ENCODE data around the gene RAP2A.

Gene RAP2A

DNA sequence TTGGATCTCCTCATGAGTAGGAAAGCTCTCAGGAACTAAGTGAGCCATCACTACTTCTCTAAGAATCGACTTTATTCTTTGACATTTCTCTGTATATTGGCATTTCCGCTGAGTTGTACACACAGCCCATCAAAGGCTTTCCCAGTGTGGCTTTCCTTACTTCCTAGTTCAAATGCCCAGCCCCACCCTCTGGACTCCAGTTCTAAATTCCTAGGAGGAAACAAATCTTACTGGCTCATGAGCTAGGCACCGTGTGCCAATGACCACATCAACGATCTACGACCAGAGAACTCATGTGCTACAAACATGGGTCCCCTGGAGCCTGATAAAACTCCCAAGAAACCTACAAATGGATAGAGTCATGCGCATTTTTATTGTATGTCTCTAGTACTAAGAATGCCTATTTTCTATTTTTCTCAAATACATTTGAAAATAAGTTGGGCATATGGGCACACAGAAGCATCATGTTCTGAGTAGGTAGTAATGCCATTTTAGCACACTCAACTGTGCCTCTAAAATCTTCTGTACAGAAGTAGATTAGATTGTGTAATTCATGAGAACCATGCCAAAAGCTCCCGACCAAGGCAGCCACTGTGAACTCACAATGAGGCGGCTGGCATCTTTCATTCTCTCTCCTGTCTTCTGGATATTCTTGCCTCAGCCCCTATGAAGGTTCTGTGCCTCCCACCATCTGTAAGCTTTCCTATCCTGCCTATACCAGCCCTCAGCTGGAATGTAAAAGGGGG is 10.5 kb upstream of the RAP2A start:
- no peak for DNase-seq

DNA sequence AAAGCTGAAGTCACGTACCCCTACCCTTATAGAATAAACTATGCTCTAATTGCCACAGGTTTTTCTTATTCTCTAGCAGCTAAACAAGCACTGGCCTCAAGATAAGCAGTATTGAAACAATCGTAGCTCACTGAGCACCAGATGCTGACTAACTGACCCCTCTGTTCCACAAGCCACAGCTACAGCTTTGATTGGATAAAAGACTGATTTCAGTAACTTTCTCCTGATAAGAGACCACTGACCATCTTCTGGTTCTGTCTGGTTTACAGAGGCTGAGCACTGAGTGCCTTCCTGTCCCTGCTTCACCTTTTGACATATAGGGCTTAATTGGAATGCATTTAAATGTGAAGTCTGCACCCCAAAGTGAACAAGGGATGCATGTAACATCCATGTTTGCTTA is 8.4 kb upstream of the RAP2A start:
- DNase-seq: no peak

DNA sequence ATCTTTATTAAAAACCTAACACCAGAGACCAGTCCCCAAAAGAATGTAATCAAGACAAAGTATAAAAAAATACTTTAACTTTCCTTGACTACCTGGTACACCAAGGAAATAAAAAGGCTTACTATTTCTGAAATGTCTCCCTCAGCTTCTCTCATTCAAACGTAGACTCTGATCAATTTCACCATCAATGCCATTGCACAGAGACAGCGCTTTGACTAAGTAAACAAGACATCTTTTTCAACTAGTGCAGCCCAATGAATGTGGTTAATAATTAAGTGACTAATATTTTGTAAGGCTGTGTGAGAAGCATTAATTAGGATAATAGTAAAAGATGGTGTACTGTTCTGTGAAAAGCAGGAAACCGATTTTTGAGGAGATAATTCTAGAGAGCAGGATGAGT is 7.3 kb upstream of the RAP2A start:
- no peak for DNase-seq

DNA sequence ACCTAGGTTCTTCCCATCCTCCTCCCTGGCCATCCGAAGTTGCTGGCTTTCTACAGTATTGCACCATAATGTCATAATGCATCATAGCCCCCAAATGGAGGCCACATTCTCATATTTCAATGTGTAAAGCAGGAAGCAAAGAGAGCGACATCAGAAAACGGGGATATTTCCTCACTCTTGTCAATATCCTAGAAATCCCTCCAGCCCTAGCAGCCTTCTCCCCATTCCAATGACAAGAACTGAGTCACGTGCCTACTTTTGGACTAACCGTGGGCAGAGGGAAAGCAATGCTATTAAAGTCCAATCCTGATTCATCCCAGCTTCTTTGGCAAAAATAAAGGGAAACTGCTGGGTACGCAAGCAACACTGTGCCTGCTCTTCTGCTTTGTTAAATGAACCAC is 4.3 kb upstream of the RAP2A start:
- DNase-seq: peak; percentile 33

DNA sequence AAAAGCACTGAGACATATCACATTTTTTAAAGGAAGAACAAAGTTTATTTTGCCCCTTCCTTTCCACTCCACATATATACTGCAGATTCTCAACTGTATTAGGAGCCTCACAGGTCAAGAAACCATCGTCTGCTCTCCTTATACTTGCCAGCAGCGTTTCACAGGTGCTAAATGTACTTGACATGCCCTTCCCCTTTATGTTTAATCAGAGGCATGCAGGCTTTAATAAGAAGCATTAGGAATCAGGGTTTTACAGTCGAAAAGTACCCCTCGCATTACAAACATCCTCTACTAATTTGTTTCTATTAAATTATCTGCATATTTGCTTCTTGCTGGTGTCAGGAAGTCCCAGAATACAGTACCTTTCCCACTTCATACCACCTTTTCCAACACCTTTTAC is 3.7 kb upstream of the RAP2A start:
- DNase-seq: no peak

DNA sequence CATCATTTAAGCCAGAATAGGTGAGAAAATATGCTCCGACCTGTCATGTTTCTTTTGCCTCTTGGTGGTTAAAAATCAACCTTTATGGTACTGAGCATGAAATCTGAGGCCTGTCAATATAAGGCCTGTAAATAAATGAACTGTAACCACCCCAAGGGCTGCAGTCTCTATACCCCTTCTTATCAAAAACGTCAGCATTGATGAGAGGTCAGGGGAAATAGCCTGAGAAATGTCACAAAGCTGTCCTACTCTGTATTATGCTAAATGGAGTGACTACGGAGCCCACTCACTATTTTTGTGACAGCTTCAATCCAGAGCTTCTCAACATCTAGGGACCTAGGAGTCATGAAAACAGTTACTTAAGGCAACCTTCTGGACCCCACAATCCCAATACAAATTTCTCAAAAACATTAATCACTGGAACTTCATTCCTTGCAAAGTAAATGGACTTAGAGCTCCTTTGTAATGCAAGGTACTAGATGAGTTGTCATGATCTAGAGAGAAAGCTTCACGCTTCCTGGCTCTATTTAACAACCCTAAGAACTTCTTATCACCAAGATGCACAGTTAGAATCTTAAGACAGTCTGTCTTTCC is 2.7 kb upstream of the RAP2A start:
- no peak for DNase-seq

DNA sequence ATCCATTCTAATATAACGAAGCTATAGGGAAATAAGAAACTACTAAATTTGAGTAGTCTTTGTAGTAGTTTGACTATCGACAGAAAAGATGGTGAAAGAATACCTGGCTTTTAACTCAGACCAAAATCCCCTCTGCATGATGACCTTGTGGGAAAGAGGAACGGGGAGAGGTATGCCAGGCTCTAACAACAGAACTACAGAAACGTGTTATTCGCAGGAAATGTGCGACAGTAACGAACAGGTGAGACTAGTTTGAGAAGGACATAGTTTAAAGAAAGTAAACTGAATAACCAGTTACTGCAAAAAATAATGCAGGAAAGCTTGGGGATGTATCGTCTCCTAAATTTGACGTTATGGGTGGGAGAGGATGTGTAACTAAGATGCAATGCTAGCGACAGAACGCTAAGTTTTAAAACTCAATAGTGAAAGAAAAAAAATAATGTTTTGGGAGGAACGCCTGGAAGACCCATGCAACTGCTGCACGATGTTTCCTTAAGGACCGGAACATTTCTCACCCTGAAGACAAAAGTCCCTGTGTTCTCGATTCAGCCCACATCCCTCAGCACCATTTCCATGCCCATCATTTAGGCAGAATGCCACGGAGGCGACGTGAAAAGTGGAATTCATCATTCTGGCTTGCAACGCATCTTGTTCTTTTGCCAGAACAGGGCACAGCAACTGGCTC is 1.6 kb upstream of the RAP2A start:
- no peak for DNase-seq

DNA sequence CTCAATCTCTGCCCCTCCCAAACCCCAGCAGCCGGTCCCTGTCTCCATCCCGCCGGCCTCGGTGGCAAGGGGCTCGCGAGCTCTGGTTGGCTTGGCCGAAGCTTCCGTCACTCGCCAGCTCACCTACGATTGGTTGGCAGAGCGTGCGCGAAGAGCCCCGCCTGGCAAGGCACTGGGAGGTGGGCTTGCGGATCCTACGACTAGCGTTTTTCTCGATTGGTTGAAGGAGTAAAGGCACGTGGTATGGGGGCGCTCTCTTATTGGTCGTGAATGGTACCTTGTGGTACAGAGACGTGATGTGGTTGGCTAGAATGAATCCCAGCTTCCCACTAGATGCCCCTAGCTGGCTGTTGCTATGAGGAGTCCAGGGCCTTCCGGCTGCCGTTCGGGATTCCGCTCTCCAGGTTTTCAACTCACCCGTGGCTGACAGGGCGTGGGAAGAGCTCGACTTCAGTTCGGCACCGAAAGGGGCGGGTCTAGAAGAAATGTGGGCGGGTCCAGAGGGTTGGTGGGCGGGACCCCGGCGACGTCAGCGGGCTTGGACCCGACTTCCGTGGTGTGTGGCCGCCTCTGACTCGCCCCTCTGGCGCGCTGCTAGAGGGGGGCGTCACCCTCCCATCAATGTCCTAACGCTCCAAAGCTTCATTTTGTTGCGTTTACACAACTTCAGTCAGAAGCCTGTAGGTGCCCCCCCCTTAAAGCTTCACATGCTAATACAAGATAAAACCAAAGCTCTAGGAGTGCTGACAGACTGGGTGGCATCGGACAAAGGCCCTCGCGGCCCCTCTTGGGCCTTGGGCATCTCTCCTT is 847 bp upstream of the RAP2A start:
- DNase-seq: peak; percentile 100

DNA sequence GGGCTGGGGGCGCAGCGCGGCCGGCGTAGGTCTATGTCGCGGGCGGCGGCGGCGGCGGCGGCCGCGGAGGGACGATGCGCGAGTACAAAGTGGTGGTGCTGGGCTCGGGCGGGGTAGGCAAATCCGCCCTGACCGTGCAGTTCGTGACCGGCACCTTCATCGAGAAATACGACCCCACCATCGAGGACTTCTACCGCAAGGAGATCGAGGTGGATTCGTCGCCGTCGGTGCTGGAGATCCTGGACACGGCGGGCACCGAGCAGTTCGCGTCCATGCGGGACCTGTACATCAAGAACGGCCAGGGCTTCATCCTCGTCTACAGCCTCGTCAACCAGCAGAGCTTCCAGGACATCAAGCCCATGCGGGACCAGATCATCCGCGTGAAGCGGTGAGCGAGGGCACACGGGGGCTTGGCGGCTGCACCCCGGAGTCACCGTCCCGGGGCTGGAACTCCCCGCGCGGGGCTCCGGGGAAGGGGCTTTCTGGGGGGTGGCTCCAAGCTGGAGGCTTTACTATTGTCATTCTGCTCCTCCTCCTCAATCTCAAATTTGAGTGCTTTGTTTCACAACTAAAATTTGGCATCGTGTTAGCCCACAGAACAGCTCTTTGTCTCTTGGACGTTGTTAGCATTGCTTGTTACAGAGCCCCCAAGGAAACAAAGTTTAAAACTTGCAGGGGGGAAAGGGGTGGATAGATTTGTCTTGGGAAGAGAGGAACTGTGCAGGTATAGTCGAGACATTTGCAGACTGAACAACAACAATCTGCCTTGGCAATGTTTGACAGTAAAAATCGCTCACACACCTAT is 630 bp downstream of the RAP2A start:
- peak; percentile 82 for DNase-seq

DNA sequence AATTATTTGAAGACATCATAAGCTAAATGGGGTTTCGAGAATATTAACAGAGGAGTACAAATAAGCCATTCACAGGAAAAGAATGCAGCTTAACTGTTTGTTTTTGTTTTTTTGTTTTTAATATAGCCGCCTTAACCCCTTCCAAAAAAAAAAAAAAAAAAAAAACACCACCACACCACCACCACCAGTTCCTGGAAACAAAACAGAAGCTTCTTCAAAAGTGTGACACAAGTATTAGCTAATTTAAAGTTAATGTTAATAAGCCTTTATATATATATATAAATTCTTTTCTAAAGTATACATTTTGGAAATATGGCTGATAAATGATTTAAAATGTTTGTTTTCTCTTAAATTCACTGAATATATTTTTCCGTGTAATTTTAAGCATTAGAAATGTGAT is 1.4 kb downstream of the RAP2A start:
- DNase-seq: no peak

DNA sequence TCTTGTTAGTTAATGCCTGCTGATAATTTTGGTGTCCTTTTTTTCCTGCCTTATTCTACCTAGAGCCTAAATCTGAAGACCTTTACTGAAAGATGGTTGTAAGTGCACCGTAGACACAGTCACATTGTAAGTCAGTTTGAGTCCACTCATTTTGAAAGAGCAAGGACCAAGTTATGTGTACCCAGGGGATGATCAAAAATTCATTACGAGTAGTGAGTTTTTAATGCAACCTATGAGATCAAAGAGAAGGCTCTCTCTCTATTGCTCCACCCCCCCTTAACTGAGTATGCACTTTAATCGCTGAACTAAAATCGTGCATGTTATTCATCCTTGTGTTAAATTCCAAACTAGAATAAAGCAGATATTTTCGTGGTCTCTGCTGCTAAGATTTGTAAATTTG is 1.8 kb downstream of the RAP2A start:
- DNase-seq: peak; percentile 46

DNA sequence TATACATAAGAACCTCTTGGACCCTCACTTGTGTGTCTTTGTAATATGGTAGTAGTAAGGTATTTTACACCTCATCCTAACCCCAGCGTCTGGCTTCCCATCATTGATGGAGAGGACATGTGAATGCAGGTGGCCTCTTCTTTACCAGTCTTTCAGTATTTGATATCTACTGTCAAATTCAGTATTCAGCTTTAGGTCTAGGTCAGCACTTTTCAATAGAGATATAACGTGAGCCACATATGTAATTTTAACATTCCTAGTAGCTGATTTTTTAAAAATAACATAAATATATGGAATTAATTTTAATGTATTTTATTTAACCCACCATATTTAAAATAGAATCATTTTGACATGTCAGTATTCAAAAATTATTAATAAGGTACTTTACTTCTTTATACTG is 2.9 kb downstream of the RAP2A start:
- DNase-seq: no peak

DNA sequence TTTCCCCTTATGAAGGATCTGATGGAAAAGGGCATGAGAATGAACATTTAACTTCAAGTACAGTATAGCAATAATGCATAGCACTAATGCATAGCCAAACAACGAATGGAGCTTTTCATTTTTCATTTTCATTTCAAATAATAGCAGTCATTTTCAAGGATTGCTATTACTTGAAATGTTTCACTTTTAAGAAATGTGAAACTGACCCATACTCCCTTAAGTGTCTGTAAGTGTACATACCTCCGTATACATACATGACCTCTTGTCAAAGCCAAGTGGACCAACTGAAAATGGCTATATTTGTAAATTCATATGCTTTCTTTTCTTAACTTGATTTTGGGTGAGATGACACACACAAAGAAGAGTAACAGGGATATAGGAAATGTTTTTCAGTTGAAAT is 3.8 kb downstream of the RAP2A start:
- no peak for DNase-seq

DNA sequence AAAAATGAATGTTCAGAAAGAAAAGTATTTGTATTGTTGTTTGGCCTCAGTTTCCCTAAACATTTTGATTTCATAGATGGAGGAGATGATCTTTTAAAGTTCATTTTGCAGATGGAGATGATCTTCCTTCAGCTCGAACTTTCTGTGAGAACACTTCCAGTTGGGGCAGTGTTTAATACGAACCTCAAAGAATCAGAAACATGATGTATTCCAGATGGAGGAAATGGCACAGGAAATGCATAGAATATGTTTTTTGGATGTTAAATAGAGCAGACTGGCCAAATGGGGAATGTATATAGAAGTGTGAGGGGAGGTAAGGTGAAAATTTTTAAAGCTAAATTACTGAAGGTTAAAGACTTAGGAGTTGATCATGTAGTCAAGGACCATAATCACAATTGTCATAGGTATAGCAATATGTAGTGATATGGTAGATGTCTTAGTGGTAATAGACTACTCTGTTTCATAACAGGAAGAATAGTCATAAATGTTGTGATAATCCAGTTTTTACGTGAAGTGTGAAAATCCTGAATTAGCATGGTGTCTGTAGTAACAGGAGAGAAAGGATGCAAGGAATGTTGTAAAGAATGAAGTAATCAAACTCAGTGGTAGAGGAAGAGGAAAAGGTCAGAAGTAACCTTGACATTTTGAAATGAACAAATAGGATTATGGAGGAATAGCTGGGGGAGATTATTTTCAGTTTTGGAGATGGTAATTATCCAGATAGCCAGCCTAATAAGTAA is 5.1 kb downstream of the RAP2A start:
- no peak for DNase-seq

DNA sequence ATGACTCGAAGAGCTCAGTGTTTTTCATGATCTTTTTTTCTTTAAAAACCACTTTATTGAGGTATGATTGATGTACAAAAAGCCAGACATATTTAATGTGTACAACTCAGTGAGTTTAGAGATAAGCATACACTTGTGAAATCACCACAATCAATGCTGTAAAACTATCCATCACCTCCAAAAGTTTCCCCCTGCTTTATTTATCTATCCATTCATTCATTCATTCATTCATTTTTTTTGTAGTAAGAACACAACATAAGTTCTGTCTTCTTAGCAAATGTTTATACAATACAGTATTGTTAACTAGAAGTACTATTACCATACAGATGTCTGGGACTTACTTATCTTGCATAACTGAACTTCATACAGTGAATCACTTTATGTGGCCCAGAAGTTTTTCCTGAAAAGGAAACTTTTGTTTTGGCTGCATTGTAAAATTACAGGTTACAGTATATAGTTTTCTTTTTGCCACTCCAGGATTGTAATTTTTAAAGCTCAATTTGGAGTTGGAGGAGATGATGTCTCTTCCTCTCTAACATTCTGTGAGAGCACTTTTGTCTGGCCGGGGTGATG is 6.7 kb downstream of the RAP2A start:
- DNase-seq: no peak

DNA sequence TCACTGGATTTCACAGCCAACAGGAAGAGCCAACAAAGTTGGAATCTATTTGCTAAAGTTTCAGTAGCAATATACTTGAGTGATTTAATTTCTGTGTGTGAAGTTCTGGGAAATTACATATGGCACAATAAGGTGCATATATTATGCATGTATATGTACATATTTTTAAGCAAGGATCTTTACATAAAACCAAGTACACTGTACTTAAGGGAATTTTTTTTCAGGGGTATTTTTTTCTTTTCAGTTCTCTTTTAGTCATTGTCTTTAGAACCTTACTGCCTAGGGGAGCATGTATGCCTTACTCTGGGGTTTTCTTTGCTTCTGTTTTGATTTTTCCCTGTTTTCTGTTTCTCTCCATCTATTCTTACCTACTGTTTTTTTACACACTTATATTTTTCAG is 7.4 kb downstream of the RAP2A start:
- no peak for DNase-seq

DNA sequence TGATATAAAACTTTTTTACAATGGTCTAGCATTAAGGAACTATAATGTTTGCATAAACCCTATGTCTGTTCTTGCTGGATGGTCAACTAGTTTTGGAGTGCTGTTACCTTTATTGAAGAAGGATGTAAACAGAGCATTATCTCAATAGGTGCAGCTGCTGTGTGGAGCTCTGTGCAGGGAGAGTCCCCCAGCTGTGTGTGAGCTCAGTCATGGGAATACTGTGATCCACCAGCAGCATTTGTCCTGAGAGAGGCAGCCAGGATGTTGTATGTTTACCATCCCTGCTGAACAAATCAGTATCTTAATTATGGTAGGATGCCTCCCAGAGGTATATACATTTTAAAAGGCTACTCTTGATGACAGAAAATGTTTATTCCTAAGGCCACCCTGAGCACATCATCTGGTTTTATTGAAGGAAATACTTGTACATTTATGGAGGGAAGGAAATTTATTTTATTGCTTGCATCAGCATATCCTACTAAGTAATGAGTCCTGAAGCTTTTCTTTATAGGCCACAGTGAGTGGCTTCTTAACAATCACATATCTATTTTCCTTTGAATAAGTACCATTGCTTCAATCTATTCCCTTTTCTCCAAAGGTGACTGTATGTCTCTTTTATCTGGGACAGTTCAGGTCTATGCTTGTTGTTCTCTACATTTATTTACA is 11.7 kb downstream of the RAP2A start:
- no peak for DNase-seq

DNA sequence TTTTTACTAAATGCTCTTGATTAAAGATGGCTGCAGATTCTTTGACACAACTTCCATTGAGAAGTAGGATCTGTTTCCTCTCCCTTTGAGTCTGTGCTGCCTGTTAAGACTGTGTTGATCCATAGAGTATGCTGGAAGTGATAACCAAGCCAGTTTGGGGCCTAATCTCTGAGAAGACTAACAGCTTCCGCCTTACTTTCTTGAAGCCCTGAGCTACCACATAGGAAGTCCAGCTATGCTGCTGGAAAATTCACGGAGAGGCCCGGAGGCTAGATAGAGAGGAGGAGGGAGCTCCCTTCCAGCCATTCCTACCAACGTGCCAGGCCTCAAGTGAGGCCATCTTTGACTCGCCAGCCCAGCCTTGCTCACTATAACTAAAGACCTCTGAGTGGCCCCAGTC is 12.5 kb downstream of the RAP2A start:
- DNase-seq: no peak

DNA sequence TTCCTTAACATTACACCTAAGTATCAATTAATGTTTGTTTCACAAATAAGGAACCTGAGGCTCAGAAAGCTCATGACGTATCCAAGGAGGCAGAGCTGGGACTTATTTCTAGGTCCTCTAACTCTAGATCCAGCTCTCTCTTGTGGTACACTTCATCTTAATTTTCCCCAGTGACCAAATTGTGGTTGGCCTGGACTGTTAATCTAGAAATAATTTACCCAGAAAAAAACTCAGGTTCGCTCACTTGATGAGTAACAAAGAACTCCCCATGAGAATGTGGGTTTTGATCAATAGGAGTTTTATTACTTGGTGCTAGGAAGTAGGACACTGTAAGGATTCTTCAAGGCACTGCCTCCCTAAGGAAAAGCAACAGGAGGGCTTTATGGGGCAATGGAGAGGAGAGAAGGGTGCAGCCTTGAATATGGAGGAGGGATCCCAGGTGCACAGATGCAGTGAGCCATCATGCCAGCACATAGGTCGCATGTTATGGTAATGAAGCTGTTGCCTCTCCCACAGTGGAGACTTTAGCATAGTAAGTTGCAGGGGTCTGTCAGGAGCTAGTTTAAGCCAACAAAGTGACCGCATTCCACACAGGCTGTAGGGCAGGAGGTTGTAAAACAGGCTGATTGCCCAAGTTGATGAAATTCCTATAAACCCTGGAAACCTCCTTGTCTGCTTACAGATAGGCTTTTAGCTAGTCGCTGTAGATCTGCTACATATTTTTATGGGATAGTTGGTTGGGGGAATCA is 14.7 kb downstream of the RAP2A start:
- DNase-seq: no peak

DNA sequence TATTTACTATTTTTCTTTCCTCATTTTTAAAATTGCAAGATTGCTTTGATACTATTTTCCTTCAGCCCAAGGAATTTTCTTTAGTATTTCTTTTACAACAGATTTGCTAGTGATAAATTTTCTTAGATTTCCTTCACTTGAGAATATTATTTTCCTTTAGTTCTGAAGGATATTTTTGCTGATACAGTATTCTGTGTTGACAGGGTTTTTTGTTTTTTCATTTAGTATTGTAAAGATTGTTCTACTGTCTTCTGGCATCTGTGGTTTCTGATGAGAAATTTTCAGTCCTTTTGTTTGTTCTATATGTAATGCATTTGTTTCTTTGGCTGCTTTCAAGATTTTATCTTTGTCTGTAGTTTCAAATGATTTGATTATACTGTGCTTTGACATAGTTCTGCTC is 20.7 kb downstream of the RAP2A start:
- no peak for DNase-seq

Data from eye (tissue), 1 donor.